Inflammatory macrophage treated with lipopolysaccharide for 4 hours (primary cell): Measurements from ENCODE around the gene SORCS2.
A peak's percentile ranks its signal among the peaks of the same experiment; 100 is the strongest.

Experiments used
- DNase-seq: peaks from one replicate; pipeline ENCODE4 v3.0.0-alpha.2; 2020

SORCS2 gene

GRCh38 chr4:7609316-7609715 lies 417.0 kb downstream of the SORCS2 start:
- no peak for DNase-seq

GRCh38 chr4:7610022-7610670 lies 417.8 kb downstream of the SORCS2 start:
- no peak for DNase-seq

- DNase-seq, result no peak
Measured at GRCh38 chr4:7610841-7611240, 418.5 kb downstream of the SORCS2 start.

GRCh38 chr4:7612311-7612897 lies 420.1 kb downstream of the SORCS2 start:
- DNase-seq, result no peak

- DNase-seq, result no peak
Measured at GRCh38 chr4:7614350-7614949, 422.1 kb downstream of the SORCS2 start.

GRCh38 chr4:7616193-7616592 lies 423.9 kb downstream of the SORCS2 start:
- DNase-seq, result no peak

- no peak for DNase-seq
Measured at GRCh38 chr4:7618361-7618760, 426.0 kb downstream of the SORCS2 start.

GRCh38 chr4:7620086-7620813 lies 427.9 kb downstream of the SORCS2 start:
- DNase-seq, result no peak

- no peak for DNase-seq
Measured at GRCh38 chr4:7620814-7621176, 428.5 kb downstream of the SORCS2 start.

GRCh38 chr4:7621252-7622035 lies 429.1 kb downstream of the SORCS2 start:
- no peak for DNase-seq

GRCh38 chr4:7622371-7622770 lies 430.0 kb downstream of the SORCS2 start:
- DNase-seq, result no peak

- no peak for DNase-seq
Measured at GRCh38 chr4:7623468-7623867, 431.1 kb downstream of the SORCS2 start.

- no peak for DNase-seq
Measured at GRCh38 chr4:7624396-7624980, 432.1 kb downstream of the SORCS2 start.

- no peak for DNase-seq
Measured at GRCh38 chr4:7625071-7625470, 432.7 kb downstream of the SORCS2 start.

- no peak for DNase-seq
Measured at GRCh38 chr4:7626531-7626930, 434.2 kb downstream of the SORCS2 start.

GRCh38 chr4:7627251-7628250 lies 435.2 kb downstream of the SORCS2 start:
- DNase-seq, result no peak

GRCh38 chr4:7628432-7628831 lies 436.1 kb downstream of the SORCS2 start:
- no peak for DNase-seq

GRCh38 chr4:7629501-7630254 lies 437.3 kb downstream of the SORCS2 start:
- DNase-seq, result no peak

GRCh38 chr4:7630568-7631287 lies 438.4 kb downstream of the SORCS2 start:
- peak; percentile 77 for DNase-seq
